ENCODE measurements around the gene CD84. TPM values are rescaled to one million over a fixed set of nuclear protein-coding genes. Genes with fewer than 3 reads are reported as not detected.
"Not testable (repeated sequence)": the region's sequence is repeated elsewhere in the genome, so short reads cannot be mapped to it uniquely, and the experiment has no call there.

Gene CD84, protein sequence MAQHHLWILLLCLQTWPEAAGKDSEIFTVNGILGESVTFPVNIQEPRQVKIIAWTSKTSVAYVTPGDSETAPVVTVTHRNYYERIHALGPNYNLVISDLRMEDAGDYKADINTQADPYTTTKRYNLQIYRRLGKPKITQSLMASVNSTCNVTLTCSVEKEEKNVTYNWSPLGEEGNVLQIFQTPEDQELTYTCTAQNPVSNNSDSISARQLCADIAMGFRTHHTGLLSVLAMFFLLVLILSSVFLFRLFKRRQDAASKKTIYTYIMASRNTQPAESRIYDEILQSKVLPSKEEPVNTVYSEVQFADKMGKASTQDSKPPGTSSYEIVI
- polyA plus RNA-seq (2013, experiment 1 of 2): not detected
- not detected for polyA plus RNA-seq (2013, experiment 2 of 2)

DNA sequence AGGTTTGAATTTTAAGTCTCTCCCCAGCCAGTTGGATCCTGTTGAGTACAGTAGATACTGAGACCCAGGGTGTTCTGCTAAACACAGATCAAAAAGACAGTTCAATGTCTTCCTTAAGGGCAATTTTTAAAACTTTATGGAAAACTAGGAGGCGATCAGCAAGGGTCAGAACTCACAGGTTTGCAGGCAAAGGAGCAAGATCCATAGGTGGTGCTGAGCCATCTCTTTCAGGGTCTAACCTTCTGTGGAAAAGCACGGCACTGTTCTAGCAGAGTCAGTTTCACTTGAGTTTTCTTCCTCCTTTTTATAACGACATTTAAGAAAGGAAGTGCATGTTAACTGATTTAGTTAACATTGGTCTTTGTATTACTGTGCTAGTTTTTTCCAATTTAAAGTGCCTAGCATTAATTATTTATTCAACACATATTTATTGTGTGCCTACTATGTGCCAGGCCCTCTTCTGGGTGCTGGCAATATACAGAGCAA is at the start of gene CD84:
Gene CD84 (minus strand): TSS at position 281 of the 486 bp plus-strand sequence. CDS start 59 bp downstream, at position 222.
- WGBS, 2 experiments (ENCODE audit: insufficient coverage in 2 of 2): 95 to 96% methylated on average over 2 of the region's 3 CpGs
- H3K4me3 ChIP-seq (ENCODE audit: extremely low read depth, insufficient read depth, low read length, poor library complexity, severe bottlenecking): no peak within 1 kb of the TSS
- H3K27ac ChIP-seq (ENCODE audit: low read depth, low read length, severe bottlenecking): no peak within 1 kb of the TSS
- H3K36me3 ChIP-seq (ENCODE audit: control insufficient read depth, insufficient read depth, low read length): no peaks in the 10 kb centered on the region
- H3K9me3 ChIP-seq (ENCODE audit: control insufficient read depth, low read length): no peaks in the 10 kb centered on the region
- H3K4me1 ChIP-seq (ENCODE audit: control insufficient read depth, insufficient read depth, low read length, poor library complexity, severe bottlenecking): no peaks in the 10 kb centered on the region

DNA sequence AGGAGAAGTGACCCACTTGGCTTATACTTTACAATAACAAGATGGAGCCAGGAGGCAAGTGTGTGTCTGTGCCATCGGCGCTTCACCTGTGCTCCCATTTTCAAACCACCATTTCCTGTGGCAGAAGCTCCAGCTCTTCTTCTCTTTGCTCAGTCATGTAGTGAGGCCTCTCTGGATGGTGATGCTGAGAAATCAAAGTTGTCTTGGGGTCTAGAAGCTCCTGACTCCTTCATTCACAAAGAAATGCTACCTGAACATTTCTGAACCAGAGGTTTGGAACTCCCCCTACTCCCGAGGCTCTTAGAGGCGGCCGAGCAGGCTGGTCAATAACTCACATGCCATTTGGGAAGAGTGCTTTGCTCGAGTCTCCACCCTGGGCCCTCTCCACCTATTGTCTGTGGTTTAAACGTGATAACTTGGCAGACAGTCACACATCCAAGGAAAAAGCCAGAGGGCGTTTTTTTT is 49.5 kb upstream of the CD84 start:
- Histone ChIP-seq H3K36me3 (ENCODE audit: control insufficient read depth, insufficient read depth, low read length) (no peaks in the 10 kb centered on the region), H3K27ac (ENCODE audit: low read depth, low read length, severe bottlenecking) (no peak overlapping the region), H3K4me1 (ENCODE audit: control insufficient read depth, insufficient read depth, low read length, poor library complexity, severe bottlenecking) (peaks cover 8% of the 10 kb centered on the region), H3K9me3 (ENCODE audit: control insufficient read depth, low read length) (no peaks in the 10 kb centered on the region), H3K4me3 (ENCODE audit: extremely low read depth, insufficient read depth, low read length, poor library complexity, severe bottlenecking) (no peak overlapping the region)
- 81 to 87% methylated on average over 5 to 7 of the region's 8 CpGs for WGBS, 2 experiments (ENCODE audit: insufficient coverage in 2 of 2)

DNA sequence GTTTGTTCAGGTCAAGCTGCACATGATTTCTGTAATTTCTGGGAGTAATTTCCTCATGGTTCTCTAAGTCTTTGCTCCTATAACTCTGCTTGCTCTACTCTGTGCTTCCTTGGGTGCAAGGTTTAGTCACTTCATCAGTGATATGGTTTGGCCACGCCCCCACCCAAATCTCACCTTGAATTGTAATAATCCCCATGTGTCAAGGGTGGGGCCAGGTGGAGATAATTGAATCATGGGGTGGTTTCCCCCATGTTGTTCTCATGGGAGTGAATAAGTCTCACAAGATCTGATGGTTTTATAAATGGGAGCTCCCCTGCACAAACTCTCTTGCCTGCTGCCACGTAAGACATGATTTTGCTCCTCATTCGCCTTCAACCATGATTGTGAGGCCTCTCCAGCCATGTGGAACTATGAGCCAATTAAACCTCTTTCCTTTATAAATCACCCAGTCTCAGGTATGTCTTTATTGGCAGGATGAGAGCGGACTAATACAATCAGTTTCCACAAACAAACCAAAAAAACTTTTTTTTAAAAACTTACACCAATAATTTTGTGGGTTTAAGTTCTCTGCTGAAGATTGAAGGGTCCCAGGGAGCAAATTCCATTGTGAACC is 48.5 kb upstream of the CD84 start:
- not testable (repeated sequence) for H3K4me3 ChIP-seq (ENCODE audit: extremely low read depth, insufficient read depth, low read length, poor library complexity, severe bottlenecking); H3K27ac ChIP-seq (ENCODE audit: low read depth, low read length, severe bottlenecking); H3K36me3 ChIP-seq (ENCODE audit: control insufficient read depth, insufficient read depth, low read length); H3K4me1 ChIP-seq (ENCODE audit: control insufficient read depth, insufficient read depth, low read length, poor library complexity, severe bottlenecking); H3K9me3 ChIP-seq (ENCODE audit: control insufficient read depth, low read length)
- WGBS, 2 experiments (ENCODE audit: insufficient coverage in 2 of 2): 83 to 100% methylated on average over 1 to 3 of the region's 4 CpGs

DNA sequence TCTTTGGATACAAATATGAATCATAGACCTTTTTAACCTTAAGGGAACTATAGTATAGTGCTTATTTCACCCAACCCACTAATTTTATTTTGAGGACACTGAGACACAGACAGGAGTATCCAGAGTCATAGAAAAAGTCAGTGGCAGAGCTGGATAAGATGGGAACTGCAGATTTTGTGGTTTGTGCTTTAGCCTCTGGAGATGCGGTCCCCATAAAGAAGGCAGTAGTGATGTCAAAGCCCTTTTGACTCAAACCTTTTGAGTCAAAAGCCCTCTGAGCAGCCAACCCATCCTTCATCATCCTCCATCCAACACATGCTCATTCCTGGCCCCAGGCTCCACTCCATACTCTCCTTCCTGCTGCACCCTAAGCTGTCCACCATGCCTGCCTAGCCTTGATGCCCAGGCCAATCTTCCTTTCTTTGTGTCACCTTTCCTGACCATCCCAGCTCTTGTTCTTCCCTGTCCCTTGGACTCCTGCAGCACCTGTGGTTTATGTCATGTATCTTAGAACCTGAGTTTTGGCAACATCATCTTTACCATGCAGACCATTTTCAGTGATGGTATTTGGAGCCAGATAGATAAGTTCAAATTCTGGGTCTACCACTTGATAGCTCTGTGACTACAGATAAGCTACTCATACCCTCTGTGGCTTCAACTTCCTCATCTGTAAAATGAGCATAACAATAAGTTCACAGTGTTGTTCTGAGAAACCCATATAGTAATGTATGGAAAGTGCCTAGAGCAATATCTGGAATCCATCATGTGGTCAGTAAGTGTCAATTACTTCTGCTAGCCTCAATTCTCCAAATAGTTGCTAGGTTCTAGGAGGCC is 47.4 kb upstream of the CD84 start:
- no peaks in the 10 kb centered on the region for H3K9me3 ChIP-seq (ENCODE audit: control insufficient read depth, low read length)
- H3K4me1 ChIP-seq (ENCODE audit: control insufficient read depth, insufficient read depth, low read length, poor library complexity, severe bottlenecking): peaks cover 8% of the 10 kb centered on the region
- no peaks in the 10 kb centered on the region for H3K36me3 ChIP-seq (ENCODE audit: control insufficient read depth, insufficient read depth, low read length)
- no peak overlapping the region for H3K4me3 ChIP-seq (ENCODE audit: extremely low read depth, insufficient read depth, low read length, poor library complexity, severe bottlenecking)
- WGBS, 2 experiments (ENCODE audit: insufficient coverage in 2 of 2): 100% methylated on average over 1 of the region's 1 CpG; no CpG with 5 or more reads in 1 of the 2 experiments
- no peak overlapping the region for H3K27ac ChIP-seq (ENCODE audit: low read depth, low read length, severe bottlenecking)

DNA sequence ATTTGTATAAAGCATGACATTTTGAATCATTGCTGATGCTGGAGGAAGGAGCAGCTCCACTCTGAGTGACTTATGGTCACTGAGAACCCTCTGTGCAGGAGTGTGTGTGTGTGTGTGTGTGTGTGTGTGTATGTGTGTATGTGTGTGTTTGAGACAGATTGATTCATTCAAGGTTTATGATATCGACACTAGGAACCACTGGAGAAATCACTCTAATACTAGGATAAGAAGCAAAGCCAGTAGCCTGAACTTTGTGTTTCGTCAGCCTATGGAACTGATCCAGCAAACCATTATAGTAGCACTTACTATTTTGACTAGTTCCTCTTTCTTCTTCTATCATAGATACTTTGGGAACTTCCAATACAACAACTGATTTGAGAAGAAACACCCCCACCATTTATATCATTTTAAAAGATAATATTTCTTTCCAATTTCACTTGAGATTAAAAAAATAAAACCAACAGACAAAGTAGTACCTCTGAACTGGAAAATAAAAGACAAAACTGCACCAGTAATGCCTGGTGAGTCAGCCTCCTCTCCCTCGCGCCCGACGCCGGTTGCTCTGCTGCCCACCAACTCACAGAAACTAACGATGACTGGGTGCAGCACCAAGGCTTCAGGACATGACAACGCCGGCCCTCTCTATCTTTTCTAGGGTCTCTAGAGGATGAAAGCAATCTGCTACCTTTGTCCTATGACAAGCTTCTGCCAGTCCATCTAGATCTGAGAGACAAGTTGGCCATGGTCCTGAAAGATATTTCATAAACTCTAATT is 46.6 kb upstream of the CD84 start:
- 92 to 99% methylated on average over 9 to 10 of the region's 10 CpGs for WGBS, 2 experiments (ENCODE audit: insufficient coverage in 2 of 2)
- Histone ChIP-seq H3K9me3 (ENCODE audit: control insufficient read depth, low read length) (no peaks in the 10 kb centered on the region), H3K36me3 (ENCODE audit: control insufficient read depth, insufficient read depth, low read length) (no peaks in the 10 kb centered on the region), H3K4me1 (ENCODE audit: control insufficient read depth, insufficient read depth, low read length, poor library complexity, severe bottlenecking) (peaks cover 8% of the 10 kb centered on the region), H3K4me3 (ENCODE audit: extremely low read depth, insufficient read depth, low read length, poor library complexity, severe bottlenecking) (no peak overlapping the region), H3K27ac (ENCODE audit: low read depth, low read length, severe bottlenecking) (no peak overlapping the region)

DNA sequence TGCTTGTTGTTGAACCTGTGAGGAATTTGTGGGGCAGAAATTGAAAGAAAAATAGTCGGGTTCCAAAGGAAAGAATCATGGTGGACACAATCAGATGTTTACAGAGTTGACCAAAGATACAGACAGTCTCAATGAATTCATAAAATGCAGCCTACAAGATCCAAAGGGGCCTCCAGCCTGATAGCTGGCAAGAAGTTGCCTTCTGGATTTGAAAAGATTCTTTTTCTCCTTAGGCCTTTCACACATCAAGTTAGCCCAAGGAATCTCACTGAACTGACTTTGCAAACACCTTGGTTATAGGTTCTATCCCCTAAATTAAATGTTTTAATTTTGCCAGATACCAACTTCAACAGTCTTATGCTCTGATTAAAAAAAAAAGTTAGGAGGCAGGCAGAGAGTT is 46.0 kb upstream of the CD84 start:
- no peak overlapping the region for H3K27ac ChIP-seq (ENCODE audit: low read depth, low read length, severe bottlenecking)
- no peaks in the 10 kb centered on the region for H3K36me3 ChIP-seq (ENCODE audit: control insufficient read depth, insufficient read depth, low read length)
- 100% methylated on average over 1 of the region's 1 CpG for WGBS, 2 experiments (ENCODE audit: insufficient coverage in 2 of 2)

DNA sequence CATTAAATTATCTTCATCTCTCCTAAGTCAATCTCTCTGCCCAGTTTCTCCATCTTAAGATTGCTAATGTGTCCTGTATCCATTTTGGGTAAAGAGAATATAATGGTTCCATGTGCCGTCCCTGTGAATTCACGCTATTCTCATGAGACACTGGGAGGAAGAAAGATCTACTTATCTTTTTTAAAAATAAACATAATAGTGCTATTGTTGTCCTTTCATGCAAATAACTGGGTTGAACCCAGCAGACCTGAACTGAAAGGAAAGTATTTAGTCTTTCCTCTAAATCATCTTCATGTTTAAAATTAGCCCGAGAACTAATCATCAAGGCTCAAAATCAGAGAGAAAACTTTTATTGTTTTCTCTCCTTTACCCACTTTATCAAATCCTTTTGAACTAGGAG is 45.2 kb upstream of the CD84 start:
- no peaks in the 10 kb centered on the region for H3K36me3 ChIP-seq (ENCODE audit: control insufficient read depth, insufficient read depth, low read length)
- WGBS, 2 experiments (ENCODE audit: insufficient coverage in 2 of 2): 100% methylated on average over 1 of the region's 3 CpGs; no CpG with 5 or more reads in 1 of the 2 experiments
- no peak overlapping the region for H3K27ac ChIP-seq (ENCODE audit: low read depth, low read length, severe bottlenecking)
- peaks cover under 1% of the 10 kb centered on the region for H3K4me1 ChIP-seq (ENCODE audit: control insufficient read depth, insufficient read depth, low read length, poor library complexity, severe bottlenecking)
- H3K9me3 ChIP-seq (ENCODE audit: control insufficient read depth, low read length): no peaks in the 10 kb centered on the region
- no peak overlapping the region for H3K4me3 ChIP-seq (ENCODE audit: extremely low read depth, insufficient read depth, low read length, poor library complexity, severe bottlenecking)

More for the DNA sequence above, 46.0 kb upstream of the CD84 start:
- peaks cover 8% of the 10 kb centered on the region for H3K4me1 ChIP-seq (ENCODE audit: control insufficient read depth, insufficient read depth, low read length, poor library complexity, severe bottlenecking)
- no peaks in the 10 kb centered on the region for H3K9me3 ChIP-seq (ENCODE audit: control insufficient read depth, low read length)
- no peak overlapping the region for H3K4me3 ChIP-seq (ENCODE audit: extremely low read depth, insufficient read depth, low read length, poor library complexity, severe bottlenecking)

DNA sequence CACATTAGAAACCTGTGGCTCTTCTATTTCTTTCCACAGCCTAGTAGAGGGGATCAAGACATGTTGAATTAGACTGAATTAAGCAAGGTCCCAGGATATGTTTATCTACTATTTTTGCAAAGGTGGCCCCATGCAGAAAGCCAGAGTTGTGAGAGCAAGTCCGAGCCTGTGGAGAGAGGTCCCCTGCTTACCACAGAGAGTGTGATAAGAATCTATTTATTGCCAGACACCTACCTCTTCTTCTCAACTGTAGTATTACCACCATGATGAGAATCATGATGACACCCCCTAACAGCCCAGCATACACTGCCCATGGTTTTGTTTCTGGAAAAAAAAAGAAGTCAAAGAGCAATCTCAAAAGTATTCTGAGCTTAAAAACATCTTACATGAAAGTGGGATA is 44.6 kb upstream of the CD84 start:
- H3K36me3 ChIP-seq (ENCODE audit: control insufficient read depth, insufficient read depth, low read length): no peaks in the 10 kb centered on the region

DNA sequence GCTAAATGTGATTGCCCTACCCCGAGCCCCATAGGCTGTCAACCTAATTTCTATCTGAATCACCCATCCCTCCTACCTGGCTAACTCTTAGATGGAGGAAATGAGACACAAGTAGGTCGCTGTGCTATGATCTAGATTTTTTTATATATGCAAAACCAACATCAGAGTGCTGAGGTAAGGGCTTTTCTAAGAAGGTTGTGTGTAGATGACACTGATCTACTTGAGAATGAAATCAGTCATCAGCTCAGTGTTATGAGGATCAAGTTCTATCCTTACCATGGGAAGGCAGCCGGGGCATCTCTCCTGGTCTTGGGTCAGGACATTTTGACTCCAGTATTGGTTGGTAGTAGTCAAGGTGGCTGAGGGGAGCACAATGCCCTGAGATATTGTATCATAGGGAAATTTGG is 43.9 kb upstream of the CD84 start:
- Histone ChIP-seq H3K36me3 (ENCODE audit: control insufficient read depth, insufficient read depth, low read length) (no peaks in the 10 kb centered on the region), H3K4me1 (ENCODE audit: control insufficient read depth, insufficient read depth, low read length, poor library complexity, severe bottlenecking) (no peaks in the 10 kb centered on the region), H3K9me3 (ENCODE audit: control insufficient read depth, low read length) (no peaks in the 10 kb centered on the region), H3K4me3 (ENCODE audit: extremely low read depth, insufficient read depth, low read length, poor library complexity, severe bottlenecking) (no peak overlapping the region), H3K27ac (ENCODE audit: low read depth, low read length, severe bottlenecking) (no peak overlapping the region)
- WGBS, 2 experiments (ENCODE audit: insufficient coverage in 2 of 2): 89 to 100% methylated on average over 1 of the region's 3 CpGs

More for the DNA sequence above, 44.6 kb upstream of the CD84 start:
- no peaks in the 10 kb centered on the region for H3K9me3 ChIP-seq (ENCODE audit: control insufficient read depth, low read length)
- H3K27ac ChIP-seq (ENCODE audit: low read depth, low read length, severe bottlenecking): no peak overlapping the region
- no peaks in the 10 kb centered on the region for H3K4me1 ChIP-seq (ENCODE audit: control insufficient read depth, insufficient read depth, low read length, poor library complexity, severe bottlenecking)
- WGBS, 2 experiments (ENCODE audit: insufficient coverage in 2 of 2): 100% methylated on average over 1 of the region's 1 CpG; no CpG with 5 or more reads in 1 of the 2 experiments
- H3K4me3 ChIP-seq (ENCODE audit: extremely low read depth, insufficient read depth, low read length, poor library complexity, severe bottlenecking): no peak overlapping the region

Measured in mesodermal cell (in vitro differentiated cells).